SKM-1 treated with dmso at 0.1 percent for 144 hours (cell line): ENCODE data around the gene CDH18.
"Not testable (repeated sequence)": the region's sequence is repeated elsewhere in the genome, so short reads cannot be mapped to it uniquely, and the experiment has no call there.

Experiments
- DNase-seq: peaks from one replicate; lab custom pipeline; 2025; ENCODE audit not compliant: unreplicated experiment; lab: John Stamatoyannopoulos, UW

CDH18 gene

GRCh38 chr5:19862711-19863110 is 125.3 kb downstream of the CDH18 start:
- no peak for DNase-seq

- DNase-seq: no peak
These were observed 129.0 kb downstream of the CDH18 start for GRCh38 chr5:19859020-19859419.

- DNase-seq: no peak
These were observed 132.1 kb downstream of the CDH18 start for GRCh38 chr5:19855931-19856330.

GRCh38 chr5:19855453-19855852 is 132.5 kb downstream of the CDH18 start:
- no peak for DNase-seq

GRCh38 chr5:19855031-19855430 is 133.0 kb downstream of the CDH18 start:
- no peak for DNase-seq

GRCh38 chr5:19853616-19854240 is 134.3 kb downstream of the CDH18 start:
- DNase-seq: no peak

- DNase-seq: no peak
These were observed 150.3 kb downstream of the CDH18 start for GRCh38 chr5:19837536-19838174.

- DNase-seq: no peak
These were observed 152.6 kb downstream of the CDH18 start for GRCh38 chr5:19835442-19835841.

- DNase-seq: not testable (repeated sequence)
These were observed 175.3 kb downstream of the CDH18 start for GRCh38 chr5:19812720-19813119.

GRCh38 chr5:19806756-19807155 is 181.2 kb downstream of the CDH18 start:
- no peak for DNase-seq

- no peak for DNase-seq
These were observed 185.3 kb downstream of the CDH18 start for GRCh38 chr5:19802686-19803085.

GRCh38 chr5:19795218-19795617 is 192.8 kb downstream of the CDH18 start:
- no peak for DNase-seq

GRCh38 chr5:19790829-19791466 is 197.1 kb downstream of the CDH18 start:
- no peak for DNase-seq

- DNase-seq: no peak
These were observed 205.4 kb downstream of the CDH18 start for GRCh38 chr5:19782566-19782965.

- no peak for DNase-seq
These were observed 210.6 kb downstream of the CDH18 start for GRCh38 chr5:19777363-19777762.

- not testable (repeated sequence) for DNase-seq
These were observed 211.1 kb downstream of the CDH18 start for GRCh38 chr5:19776886-19777285.

GRCh38 chr5:19771174-19771835 is 216.7 kb downstream of the CDH18 start:
- no peak for DNase-seq

- no peak for DNase-seq
These were observed 217.6 kb downstream of the CDH18 start for GRCh38 chr5:19770396-19770795.

GRCh38 chr5:19767987-19768386 is 220.0 kb downstream of the CDH18 start:
- no peak for DNase-seq

GRCh38 chr5:19753579-19753978 is 234.4 kb downstream of the CDH18 start:
- DNase-seq: no peak

GRCh38 chr5:19751326-19751725 is 236.7 kb downstream of the CDH18 start:
- DNase-seq: no peak

GRCh38 chr5:19745247-19745646 is 242.8 kb downstream of the CDH18 start:
- no peak for DNase-seq
